ENCODE results near the gene INKA2.

INKA2 gene

GRCh38 chr1:111735321-111735720, 3.9 kb downstream of the INKA2 start:
- no peaks in the 10 kb centered on the region for H4K20me1 ChIP-seq (ENCODE audit: insufficient read depth, low read length, poor library complexity, severe bottlenecking)
- no peaks in the 10 kb centered on the region for H3K79me2 ChIP-seq (ENCODE audit: insufficient read depth, low read length)
- H3K27me3 ChIP-seq (ENCODE audit: insufficient read depth, low read length, poor library complexity, severe bottlenecking): no peaks in the 10 kb centered on the region
- H3F3A ChIP-seq (ENCODE audit: low read depth): no peaks in the 10 kb centered on the region
- H3K9ac ChIP-seq (ENCODE audit: low read depth, low read length, poor library complexity, severe bottlenecking): no peak overlapping the region
- H2AFZ ChIP-seq (ENCODE audit: low read length): no peak overlapping the region
- H3K9me3 ChIP-seq (ENCODE audit: insufficient read depth, low read depth, low read length): no peaks in the 10 kb centered on the region
- no peak overlapping the region for H3K4me2 ChIP-seq (ENCODE audit: low read depth, low read length, poor library complexity, severe bottlenecking)
- no peaks in the 10 kb centered on the region for H3K36me3 ChIP-seq (ENCODE audit: insufficient read depth, low read length)
- H3K4me1 ChIP-seq (ENCODE audit: insufficient read depth, low read length, poor library complexity, severe bottlenecking): peaks cover 30% of the 10 kb centered on the region
- no peak overlapping the region for H3K4me3 ChIP-seq (ENCODE audit: low read length, poor library complexity, severe bottlenecking)
- H3K9me2 ChIP-seq (replicated peaks; ENCODE audit: low read depth, low read length): no peaks in the 10 kb centered on the region
- TF ChIP-seq CTCF (conservative IDR thresholded peaks at IDR 0.05; ENCODE audit: low read length) (no peak), EZH2phosphoT487 (IDR thresholded peaks at IDR 0.05; ENCODE audit: borderline replicate concordance) (no peak)

GRCh38 chr1:111734856-111735255, 4.3 kb downstream of the INKA2 start:
- H3K9me2 ChIP-seq (replicated peaks; ENCODE audit: low read depth, low read length): no peaks in the 10 kb centered on the region
- no peaks in the 10 kb centered on the region for H3K27me3 ChIP-seq (ENCODE audit: insufficient read depth, low read length, poor library complexity, severe bottlenecking)
- H3K9me3 ChIP-seq (ENCODE audit: insufficient read depth, low read depth, low read length): no peaks in the 10 kb centered on the region
- H3K9ac ChIP-seq (ENCODE audit: low read depth, low read length, poor library complexity, severe bottlenecking): no peak overlapping the region
- no peak for TF ChIP-seq CTCF (conservative IDR thresholded peaks at IDR 0.05; ENCODE audit: low read length)
- no peak for TF ChIP-seq EZH2phosphoT487 (IDR thresholded peaks at IDR 0.05; ENCODE audit: borderline replicate concordance)
- no peaks in the 10 kb centered on the region for H3K79me2 ChIP-seq (ENCODE audit: insufficient read depth, low read length)
- no peaks in the 10 kb centered on the region for H4K20me1 ChIP-seq (ENCODE audit: insufficient read depth, low read length, poor library complexity, severe bottlenecking)
- no peaks in the 10 kb centered on the region for H3K36me3 ChIP-seq (ENCODE audit: insufficient read depth, low read length)
- no peaks in the 10 kb centered on the region for H3F3A ChIP-seq (ENCODE audit: low read depth)
- H3K4me2 ChIP-seq (ENCODE audit: low read depth, low read length, poor library complexity, severe bottlenecking): no peak overlapping the region
- no peak overlapping the region for H2AFZ ChIP-seq (ENCODE audit: low read length)
- H3K4me3 ChIP-seq (ENCODE audit: low read length, poor library complexity, severe bottlenecking): no peak overlapping the region
- peaks cover 29% of the 10 kb centered on the region for H3K4me1 ChIP-seq (ENCODE audit: insufficient read depth, low read length, poor library complexity, severe bottlenecking)

GRCh38 chr1:111734426-111734825, 4.8 kb downstream of the INKA2 start:
- no peak overlapping the region for H2AFZ ChIP-seq (ENCODE audit: low read length)
- H4K20me1 ChIP-seq (ENCODE audit: insufficient read depth, low read length, poor library complexity, severe bottlenecking): no peaks in the 10 kb centered on the region
- H3K9ac ChIP-seq (ENCODE audit: low read depth, low read length, poor library complexity, severe bottlenecking): no peak overlapping the region
- H3K9me3 ChIP-seq (ENCODE audit: insufficient read depth, low read depth, low read length): no peaks in the 10 kb centered on the region
- H3K4me1 ChIP-seq (ENCODE audit: insufficient read depth, low read length, poor library complexity, severe bottlenecking): peaks cover 25% of the 10 kb centered on the region
- H3K36me3 ChIP-seq (ENCODE audit: insufficient read depth, low read length): no peaks in the 10 kb centered on the region
- no peaks in the 10 kb centered on the region for H3K27me3 ChIP-seq (ENCODE audit: insufficient read depth, low read length, poor library complexity, severe bottlenecking)
- TF ChIP-seq CTCF (conservative IDR thresholded peaks at IDR 0.05; ENCODE audit: low read length) (no peak), EZH2phosphoT487 (IDR thresholded peaks at IDR 0.05; ENCODE audit: borderline replicate concordance) (no peak)
- no peaks in the 10 kb centered on the region for H3K79me2 ChIP-seq (ENCODE audit: insufficient read depth, low read length)
- H3K9me2 ChIP-seq (replicated peaks; ENCODE audit: low read depth, low read length): no peaks in the 10 kb centered on the region
- H3F3A ChIP-seq (ENCODE audit: low read depth): no peaks in the 10 kb centered on the region
- no peak overlapping the region for H3K4me2 ChIP-seq (ENCODE audit: low read depth, low read length, poor library complexity, severe bottlenecking)
- no peak overlapping the region for H3K4me3 ChIP-seq (ENCODE audit: low read length, poor library complexity, severe bottlenecking)

Data from Loucy (cell line).